ENCODE data around the gene MLLT1. TPM values are rescaled to one million over a fixed set of nuclear protein-coding genes. Genes with fewer than 3 reads are reported as not detected.
"Not testable (repeated sequence)": the region's sequence is repeated elsewhere in the genome, so short reads cannot be mapped to it uniquely, and the experiment has no call there.

Gene MLLT1
- total RNA-seq, 4 donors from 2014 or later = 5.9 to 103 (median 13.3) TPM

- TF ChIP-seq CTCF (IDR thresholded peaks at IDR 0.05) (no peak), POLR2A (IDR thresholded peaks at IDR 0.05) (no peak)
- no peaks in the 10 kb centered on the region for H3K36me3 ChIP-seq
- H3K9me3 ChIP-seq = peaks cover 0 to 8% of the 10 kb centered on the region in 2 donors
- H3K27me3 ChIP-seq = no peaks in the 10 kb centered on the region
- no peaks in the 10 kb centered on the region for H3K4me1 ChIP-seq
- DNase-seq = no peak
- H3K4me3 ChIP-seq = no peak overlapping the region
- intact Hi-C loops (cut with DNase I; ENCODE audit: low total_unique reads) = no loop called here
- H3K27ac ChIP-seq = no peak overlapping the region
Measured at GRCh38 chr19:6297202-6297601, 17.4 kb upstream of the MLLT1 start.

GRCh38 chr19:6292006-6292405 is 12.2 kb upstream of the MLLT1 start:
- intact Hi-C loops (cut with DNase I; ENCODE audit: low total_unique reads) = no loop called here
- H3K36me3 ChIP-seq = no peaks in the 10 kb centered on the region
- no peaks in the 10 kb centered on the region for H3K4me1 ChIP-seq
- TF ChIP-seq CTCF (IDR thresholded peaks at IDR 0.05) (no peak), POLR2A (IDR thresholded peaks at IDR 0.05) (no peak)
- peaks cover 0 to 33% of the 10 kb centered on the region in 2 donors for H3K9me3 ChIP-seq
- H3K27ac ChIP-seq = no peak overlapping the region
- no peak for DNase-seq
- no peaks in the 10 kb centered on the region for H3K27me3 ChIP-seq
- H3K4me3 ChIP-seq = no peak overlapping the region

GRCh38 chr19:6288737-6289136 is 9.0 kb upstream of the MLLT1 start:
- intact Hi-C loops (cut with DNase I; ENCODE audit: low total_unique reads) = no loop called here
- Histone ChIP-seq H3K9me3 (peaks cover 0 to 37% of the 10 kb centered on the region in 2 donors), H3K4me1 (no peaks in the 10 kb centered on the region), H3K4me3 (no peak overlapping the region), H3K36me3 (no peaks in the 10 kb centered on the region), H3K27me3 (no peaks in the 10 kb centered on the region), H3K27ac (no peak overlapping the region)
- no peak for DNase-seq
- no peak for TF ChIP-seq POLR2A (IDR thresholded peaks at IDR 0.05)
- no peak for TF ChIP-seq CTCF (IDR thresholded peaks at IDR 0.05)

- peaks cover 0 to 31% of the 10 kb centered on the region in 2 donors for H3K9me3 ChIP-seq
- intact Hi-C loops (cut with DNase I; ENCODE audit: low total_unique reads) = no loop called here
Measured at GRCh38 chr19:6287269-6287885, 7.6 kb upstream of the MLLT1 start.

GRCh38 chr19:6286676-6287075 is 6.9 kb upstream of the MLLT1 start:
- DNase-seq = no peak
- Histone ChIP-seq H3K27ac (no peak overlapping the region), H3K9me3 (peaks cover 0 to 24% of the 10 kb centered on the region in 2 donors), H3K27me3 (no peaks in the 10 kb centered on the region), H3K36me3 (no peaks in the 10 kb centered on the region), H3K4me1 (no peaks in the 10 kb centered on the region), H3K4me3 (no peak overlapping the region)
- TF ChIP-seq CTCF (IDR thresholded peaks at IDR 0.05) (no peak), POLR2A (IDR thresholded peaks at IDR 0.05) (no peak)
- intact Hi-C loops (cut with DNase I; ENCODE audit: low total_unique reads) = no loop called here

More at GRCh38 chr19:6287269-6287885, 7.6 kb upstream of the MLLT1 start:
- no peaks in the 10 kb centered on the region for H3K4me1 ChIP-seq
- H3K27me3 ChIP-seq = no peaks in the 10 kb centered on the region
- H3K4me3 ChIP-seq = no peak overlapping the region
- DNase-seq = no peak
- H3K27ac ChIP-seq = no peak overlapping the region
- TF ChIP-seq CTCF (IDR thresholded peaks at IDR 0.05) = no peak
- no peak for TF ChIP-seq POLR2A (IDR thresholded peaks at IDR 0.05)
- no peaks in the 10 kb centered on the region for H3K36me3 ChIP-seq

GRCh38 chr19:6282393-6282792 is 2.6 kb upstream of the MLLT1 start:
- H3K27me3 ChIP-seq; H3K4me3 ChIP-seq; intact Hi-C loops (cut with DNase I; ENCODE audit: low total_unique reads); H3K9me3 ChIP-seq; H3K27ac ChIP-seq; H3K4me1 ChIP-seq; DNase-seq; H3K36me3 ChIP-seq: not testable (repeated sequence)

Data from uterus (tissue), 4 donors.